ENCODE measurements around the gene RIN3.

DNA sequence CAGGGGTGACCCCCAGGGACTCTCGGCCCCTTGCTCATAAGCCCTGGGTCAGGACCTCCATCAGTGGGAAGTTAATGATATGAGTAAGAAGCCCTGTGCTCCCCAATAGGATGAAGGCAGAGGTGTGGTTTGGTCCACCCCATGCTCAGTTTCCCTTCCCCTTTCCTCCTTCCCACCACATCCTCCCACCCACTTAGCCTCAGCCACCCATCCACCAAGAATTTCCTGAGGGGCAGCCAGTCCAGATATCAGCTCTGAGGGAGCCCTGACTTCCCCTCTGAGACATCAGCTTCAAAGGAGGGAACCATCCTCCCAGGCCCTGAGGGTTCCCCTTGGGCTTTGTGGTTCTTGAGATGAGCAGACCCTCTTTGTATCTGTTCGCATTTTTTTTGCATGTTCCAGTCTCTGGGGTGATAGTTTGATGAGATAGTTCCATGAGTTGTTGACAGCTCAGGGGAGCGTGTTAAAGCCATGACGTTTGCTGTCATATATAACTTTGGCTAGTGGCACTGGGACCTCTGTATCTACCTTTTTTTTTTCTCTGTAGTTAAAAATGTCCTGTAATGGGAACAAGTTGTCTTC is 163.6 kb downstream of the RIN3 start:
- TF ChIP-seq CTCF (IDR thresholded peaks at IDR 0.05; ENCODE audit: low read depth, low read length, missing input control) (no peak), JUND (IDR thresholded peaks at IDR 0.05) (no peak), TAF1 (conservative IDR thresholded peaks at IDR 0.05) (no peak), HNF4A (conservative IDR thresholded peaks at IDR 0.05) (no peak), GABPA (IDR thresholded peaks at IDR 0.05 in 1 of 2, conservative IDR thresholded peaks at IDR 0.05 in 1 of 2) (no peak), RXRA (IDR thresholded peaks at IDR 0.05) (no peak), MAX (IDR thresholded peaks at IDR 0.05) (no peak)

All from liver (tissue), 3 donors.